GM12891 (cell line): ENCODE measurements around the gene ANO2.

ENCODE experiments used
- PAX5 ChIP-seq: IDR thresholded peaks from 2 replicates; pipeline ENCODE4 v1.6.1; 2011; ENCODE audit warnings: low read length, moderate library complexity, mild to moderate bottlenecking; ENCODE audit not compliant: insufficient read depth, severe bottlenecking
- POLR2A ChIP-seq: IDR thresholded peaks from 2 replicates; pipeline ENCODE4 v1.6.1; 2011; ENCODE audit warnings: low read depth, low read length, control low read depth
- POLR2AphosphoS5 ChIP-seq: IDR thresholded peaks from 2 replicates; pipeline ENCODE4 v1.6.1; 2011; ENCODE audit warnings: low read depth, low read length, control low read depth
- POU2F2 ChIP-seq: IDR thresholded peaks from 2 replicates; pipeline ENCODE4 v1.6.1; 2011; ENCODE audit warnings: low read depth, mild to moderate bottlenecking, control low read depth, low read length, moderate library complexity
- SPI1 ChIP-seq: IDR thresholded peaks from 2 replicates; pipeline ENCODE4 v1.6.1; 2011; ENCODE audit warnings: low read depth, low read length, control low read depth
- TAF1 ChIP-seq: IDR thresholded peaks from 2 replicates; pipeline ENCODE4 v1.6.1; 2011; ENCODE audit warnings: low read depth, low read length, control low read depth

DNA sequence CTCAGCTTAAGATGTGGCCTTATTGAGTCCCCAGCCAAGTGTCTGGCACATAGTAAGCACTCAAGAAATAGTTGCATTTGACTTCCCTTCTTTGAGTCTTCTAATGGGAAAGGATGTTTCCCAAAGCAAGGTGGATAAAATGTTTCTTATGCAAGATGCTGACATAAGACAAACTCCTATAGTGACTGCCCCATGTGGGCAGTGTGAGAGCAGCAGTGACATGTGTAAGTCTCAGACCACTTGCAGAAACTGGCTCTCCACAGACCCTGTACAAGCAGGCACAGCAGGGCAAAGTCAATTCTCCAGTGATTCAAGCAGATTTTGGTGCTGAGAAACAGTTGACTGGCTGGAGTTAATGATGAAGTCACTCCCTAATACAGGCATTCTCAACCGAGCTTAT is 255.3 kb downstream of the ANO2 start:
- TF ChIP-seq POLR2A, result no peak
- no peak for TF ChIP-seq POU2F2
- TF ChIP-seq SPI1, result no peak
- no peak for TF ChIP-seq PAX5
- TF ChIP-seq TAF1, result no peak
- TF ChIP-seq POLR2AphosphoS5, result no peak
